Neural progenitor cell (in vitro differentiated cells): ENCODE results near the gene CDH18.

ENCODE experiments used
- EZH2phosphoT487 ChIP-seq: fragments of 200-600 bp; sonication (generic); IDR thresholded peaks from 2 replicates; pipeline ENCODE4 v1.6.1; 2017; ENCODE audit warnings: antibody characterized with exemption
- TF ChIP-seq, protein P1 (sequence below): fragments of 200-600 bp; sonication (generic); IDR thresholded peaks from 2 replicates; pipeline ENCODE4 v1.5.1; 2017; ENCODE audit warnings: antibody characterized with exemption, mild to moderate bottlenecking

DNA sequence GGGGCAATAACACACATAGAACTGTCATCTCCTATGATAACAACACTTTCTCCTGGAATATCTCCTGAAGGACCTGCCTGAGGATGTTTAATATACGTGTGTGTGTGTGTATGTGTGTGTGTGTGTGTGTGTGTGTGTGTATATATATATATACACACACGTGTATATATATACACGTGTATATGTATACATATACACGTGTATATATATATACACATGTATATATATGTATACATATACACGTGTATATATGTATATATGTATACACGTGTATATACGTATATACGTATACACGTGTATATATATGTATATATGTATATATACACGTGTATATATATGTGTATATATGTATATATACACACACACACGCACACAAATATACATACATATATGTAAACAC lies 27.5 kb downstream of the CDH18 start:
- TF ChIP-seq EZH2phosphoT487: no peak
- TF ChIP-seq, protein P1, sequence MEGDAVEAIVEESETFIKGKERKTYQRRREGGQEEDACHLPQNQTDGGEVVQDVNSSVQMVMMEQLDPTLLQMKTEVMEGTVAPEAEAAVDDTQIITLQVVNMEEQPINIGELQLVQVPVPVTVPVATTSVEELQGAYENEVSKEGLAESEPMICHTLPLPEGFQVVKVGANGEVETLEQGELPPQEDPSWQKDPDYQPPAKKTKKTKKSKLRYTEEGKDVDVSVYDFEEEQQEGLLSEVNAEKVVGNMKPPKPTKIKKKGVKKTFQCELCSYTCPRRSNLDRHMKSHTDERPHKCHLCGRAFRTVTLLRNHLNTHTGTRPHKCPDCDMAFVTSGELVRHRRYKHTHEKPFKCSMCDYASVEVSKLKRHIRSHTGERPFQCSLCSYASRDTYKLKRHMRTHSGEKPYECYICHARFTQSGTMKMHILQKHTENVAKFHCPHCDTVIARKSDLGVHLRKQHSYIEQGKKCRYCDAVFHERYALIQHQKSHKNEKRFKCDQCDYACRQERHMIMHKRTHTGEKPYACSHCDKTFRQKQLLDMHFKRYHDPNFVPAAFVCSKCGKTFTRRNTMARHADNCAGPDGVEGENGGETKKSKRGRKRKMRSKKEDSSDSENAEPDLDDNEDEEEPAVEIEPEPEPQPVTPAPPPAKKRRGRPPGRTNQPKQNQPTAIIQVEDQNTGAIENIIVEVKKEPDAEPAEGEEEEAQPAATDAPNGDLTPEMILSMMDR: no peak
